ENCODE results near the gene LTBP3. TPM values are rescaled to one million over a fixed set of nuclear protein-coding genes. Genes with fewer than 3 reads are reported as not detected.
"Not testable (repeated sequence)": the region's sequence is repeated elsewhere in the genome, so short reads cannot be mapped to it uniquely, and the experiment has no call there.

The LTBP3 gene
- total RNA-seq, 1 experiment from 2014 or later = 1.3 TPM

DNA sequence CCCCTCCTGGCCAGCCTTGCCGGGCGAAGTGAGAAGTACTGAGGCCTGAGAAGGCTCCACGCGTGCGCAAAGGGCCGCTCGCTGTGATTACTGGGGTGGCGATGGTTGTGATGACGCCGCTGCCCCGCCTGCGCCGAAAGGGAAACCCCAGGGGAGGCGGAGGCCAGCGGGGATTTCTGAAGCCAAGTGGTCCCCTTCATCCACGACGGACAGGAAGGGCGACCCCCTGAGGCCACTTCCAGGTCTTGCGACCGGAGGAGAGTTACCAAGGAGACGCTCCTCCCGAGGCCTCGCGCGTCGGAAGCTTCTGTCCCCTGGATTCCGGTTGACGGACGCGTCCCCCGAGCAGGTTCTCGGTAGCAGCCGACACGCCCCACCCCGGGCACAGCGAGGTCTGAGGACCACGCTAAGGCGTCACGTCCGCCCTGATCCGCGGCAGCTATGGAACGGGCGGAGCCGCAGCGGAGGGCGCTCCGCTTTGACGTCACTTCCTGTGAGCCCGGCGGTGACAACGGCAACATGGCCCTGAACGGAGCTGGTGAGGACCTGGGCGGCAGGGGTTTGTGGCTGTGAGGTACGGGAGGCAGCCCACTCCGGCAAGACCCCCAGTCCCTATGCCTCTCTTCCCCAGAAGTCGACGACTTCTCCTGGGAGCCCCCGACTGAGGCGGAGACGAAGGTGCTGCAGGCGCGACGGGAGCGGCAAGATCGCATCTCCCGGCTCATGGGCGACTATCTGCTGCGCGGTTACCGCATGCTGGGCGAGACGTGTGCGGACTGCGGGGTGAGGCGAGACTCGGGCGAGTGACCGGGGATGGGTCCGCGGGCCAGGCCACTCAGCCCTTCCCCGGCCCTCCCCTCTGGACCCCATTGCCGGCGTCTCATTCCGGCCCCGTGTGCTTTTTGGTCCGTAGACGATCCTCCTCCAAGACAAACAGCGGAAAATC is 12.1 kb upstream of the LTBP3 start, which contains the start of gene ZNRD2:
Gene ZNRD2 (plus strand): TSS at position 505 of the 946 bp plus-strand sequence. CDS start 15 bp downstream, at position 520.
- Histone ChIP-seq H3K79me2 (ENCODE audit: low read length) (peaks cover 44% of the 10 kb centered on the region), H3K4me3 (ENCODE audit: low read length) (peak within 1 kb of the TSS; percentile 98), H2AFZ (ENCODE audit: low read length) (peak within 1 kb of the TSS; percentile 60), H4K20me1 (ENCODE audit: insufficient read depth, low read depth, low read length) (peaks cover 11% of the 10 kb centered on the region; the same call in 1 of the 2 replicates), H3K27ac (ENCODE audit: low read length) (peak within 1 kb of the TSS; percentile 86), H3K36me3 (ENCODE audit: insufficient read depth, low read length) (no peaks in the 10 kb centered on the region), H3K9me2 (replicated peaks; ENCODE audit: insufficient read depth, low read length) (no peaks in the 10 kb centered on the region), H3K9ac (ENCODE audit: low read length) (peak within 1 kb of the TSS; percentile 91), H3K4me1 (ENCODE audit: low read length) (peaks cover 63% of the 10 kb centered on the region), H3K27me3 (ENCODE audit: low read length) (no peaks in the 10 kb centered on the region), H3K9me3 (ENCODE audit: low read length) (no peaks in the 10 kb centered on the region), H3K4me2 (ENCODE audit: low read depth, low read length, poor library complexity, severe bottlenecking) (peak within 1 kb of the TSS; percentile 97)
- DNase-seq = peak; percentile 99

DNA sequence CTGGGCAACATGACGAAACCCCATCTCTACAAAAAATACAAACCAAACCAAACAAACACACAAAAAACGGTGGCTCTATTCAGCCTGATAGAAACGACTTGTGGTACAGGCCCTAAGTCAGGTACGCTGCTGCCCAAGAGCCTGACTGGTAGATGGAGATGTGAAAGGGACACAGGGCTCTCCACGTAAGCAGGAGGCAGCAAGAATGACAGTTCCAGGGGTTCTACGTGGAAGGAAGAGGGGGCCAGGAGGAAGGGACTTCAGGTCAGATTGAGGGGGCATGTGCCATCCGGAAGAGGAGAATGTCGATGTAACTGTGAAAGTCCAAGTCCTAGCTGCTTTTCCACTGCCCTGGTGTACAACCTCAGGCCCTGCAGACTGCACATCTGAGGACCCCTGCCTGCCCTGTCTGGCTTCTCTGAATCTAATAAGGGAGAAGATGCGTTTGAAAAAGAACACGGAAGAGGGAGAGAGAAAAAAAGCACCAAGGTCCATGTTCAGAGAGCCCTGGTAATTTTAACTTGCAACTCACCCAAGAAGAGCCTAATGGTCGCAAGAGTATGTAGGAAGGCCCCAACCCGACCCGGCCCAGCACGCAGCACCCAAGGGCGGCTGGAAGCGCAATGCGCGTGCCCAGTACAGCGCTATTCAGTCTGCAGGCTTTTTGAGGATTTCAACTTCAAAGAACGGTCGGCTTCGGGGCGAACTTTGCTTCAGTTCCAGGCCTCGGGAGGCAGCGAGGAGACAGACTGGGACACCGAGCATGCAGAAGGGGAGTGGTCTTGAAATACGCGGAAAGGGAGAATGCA is 11.2 kb upstream of the LTBP3 start:
- Histone ChIP-seq H2AFZ (ENCODE audit: low read length) (peak overlapping the region; percentile 60), H3K9ac (ENCODE audit: low read length) (peak overlapping the region; percentile 91), H3K4me1 (ENCODE audit: low read length) (peaks cover 54% of the 10 kb centered on the region), H3K4me2 (ENCODE audit: low read depth, low read length, poor library complexity, severe bottlenecking) (peak overlapping the region; percentile 97), H3K9me3 (ENCODE audit: low read length) (no peaks in the 10 kb centered on the region), H3K9me2 (replicated peaks; ENCODE audit: insufficient read depth, low read length) (no peaks in the 10 kb centered on the region), H3K27ac (ENCODE audit: low read length) (peak overlapping the region; percentile 86), H3K79me2 (ENCODE audit: low read length) (peaks cover 44% of the 10 kb centered on the region), H4K20me1 (ENCODE audit: insufficient read depth, low read depth, low read length) (peaks cover 11% of the 10 kb centered on the region; the same call in 1 of the 2 replicates), H3K27me3 (ENCODE audit: low read length) (no peaks in the 10 kb centered on the region), H3K36me3 (ENCODE audit: insufficient read depth, low read length) (no peaks in the 10 kb centered on the region), H3K4me3 (ENCODE audit: low read length) (peak overlapping the region; percentile 98)
- DNase-seq = no peak

DNA sequence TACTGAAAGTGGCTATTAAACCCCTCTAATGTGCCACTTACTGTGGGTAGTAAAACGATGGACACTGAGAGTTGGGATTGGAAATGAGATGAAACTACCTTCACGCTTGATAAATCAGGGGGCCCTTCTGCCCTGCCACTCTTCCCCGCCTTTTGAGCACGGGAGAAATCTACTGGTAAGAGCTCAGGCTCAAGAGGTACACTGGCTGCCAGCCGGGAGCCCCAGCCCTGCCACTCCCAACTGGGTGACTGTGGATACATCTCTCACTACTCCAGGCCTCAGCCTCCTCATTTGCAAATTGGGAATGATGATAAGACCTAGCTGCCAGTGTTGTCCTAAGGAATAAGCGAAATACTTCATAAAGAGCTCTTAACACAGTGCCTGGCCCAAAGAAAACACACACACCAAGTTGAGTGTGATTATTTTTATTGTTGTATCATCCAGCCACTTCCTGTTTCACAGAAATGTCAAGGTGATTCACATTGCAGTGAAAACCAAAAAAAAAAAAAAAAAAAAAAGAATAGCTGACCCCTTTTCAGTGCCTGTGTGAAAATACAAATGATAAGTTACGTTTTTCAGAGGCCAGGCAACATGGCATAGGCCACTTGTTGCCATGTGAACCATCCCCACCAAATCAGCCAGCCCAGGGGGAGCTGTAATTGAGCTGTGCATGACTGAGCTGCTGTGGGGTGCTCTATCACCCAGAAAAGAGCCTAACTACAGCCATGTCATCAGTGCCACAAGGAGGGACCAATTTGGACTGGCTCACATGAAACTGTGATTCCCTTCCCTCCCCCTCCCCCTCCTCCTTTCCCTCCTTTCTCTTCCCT is 7.7 kb upstream of the LTBP3 start:
- H3K4me2 ChIP-seq (ENCODE audit: low read depth, low read length, poor library complexity, severe bottlenecking) = no peak overlapping the region
- H3K9me2 ChIP-seq (replicated peaks; ENCODE audit: insufficient read depth, low read length) = no peaks in the 10 kb centered on the region
- peak; percentile 73 for DNase-seq
- no peaks in the 10 kb centered on the region for H4K20me1 ChIP-seq (ENCODE audit: insufficient read depth, low read depth, low read length)
- no peak overlapping the region for H3K9ac ChIP-seq (ENCODE audit: low read length)
- H3K36me3 ChIP-seq (ENCODE audit: insufficient read depth, low read length) = no peaks in the 10 kb centered on the region
- no peaks in the 10 kb centered on the region for H3K27me3 ChIP-seq (ENCODE audit: low read length)
- H3K9me3 ChIP-seq (ENCODE audit: low read length) = no peaks in the 10 kb centered on the region
- H3K4me3 ChIP-seq (ENCODE audit: low read length) = no peak overlapping the region
- peaks cover 35% of the 10 kb centered on the region for H3K4me1 ChIP-seq (ENCODE audit: low read length)
- no peak overlapping the region for H3K27ac ChIP-seq (ENCODE audit: low read length)
- no peak overlapping the region for H2AFZ ChIP-seq (ENCODE audit: low read length)
- peaks cover 25% of the 10 kb centered on the region for H3K79me2 ChIP-seq (ENCODE audit: low read length)

DNA sequence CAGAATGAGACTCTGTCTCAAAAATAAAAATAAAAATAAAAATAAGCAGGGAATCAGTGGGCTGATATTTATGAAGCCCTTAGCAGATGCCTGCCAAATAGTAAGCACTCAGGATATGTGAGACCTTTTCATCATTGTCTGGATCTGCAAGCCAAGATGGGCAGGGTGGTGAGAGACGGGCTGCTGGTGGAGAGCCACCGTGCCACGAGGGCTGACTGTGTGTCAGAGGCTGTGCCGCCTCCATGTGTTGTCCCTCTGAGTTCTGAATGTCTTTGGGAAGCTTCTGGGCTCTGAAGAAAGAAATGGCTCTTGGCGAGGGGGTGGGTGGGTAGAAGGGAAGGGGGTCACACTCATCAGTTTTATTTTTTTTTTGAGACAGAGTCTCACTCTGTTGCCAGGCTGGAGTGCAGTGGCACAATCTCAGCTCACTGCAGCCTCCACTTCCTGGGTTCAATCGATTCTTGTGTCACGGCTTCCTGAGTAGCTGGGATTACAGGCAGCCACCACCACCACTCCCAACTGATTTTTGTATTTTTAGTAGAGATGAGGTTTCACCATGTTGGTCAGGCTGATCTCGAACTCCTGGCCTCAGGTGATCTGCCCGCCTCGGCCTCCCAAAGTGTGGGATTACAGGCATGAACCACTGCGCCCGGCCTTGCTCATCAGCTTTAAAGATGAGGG is 6.9 kb upstream of the LTBP3 start:
- peaks cover 37% of the 10 kb centered on the region for H3K4me1 ChIP-seq (ENCODE audit: low read length)
- not testable (repeated sequence) for H3K27ac ChIP-seq (ENCODE audit: low read length); H3K27me3 ChIP-seq (ENCODE audit: low read length); H3K9me3 ChIP-seq (ENCODE audit: low read length); H3K36me3 ChIP-seq (ENCODE audit: insufficient read depth, low read length); H4K20me1 ChIP-seq (ENCODE audit: insufficient read depth, low read depth, low read length); H3K4me2 ChIP-seq (ENCODE audit: low read depth, low read length, poor library complexity, severe bottlenecking); H2AFZ ChIP-seq (ENCODE audit: low read length); H3K9ac ChIP-seq (ENCODE audit: low read length); DNase-seq; H3K4me3 ChIP-seq (ENCODE audit: low read length); H3K9me2 ChIP-seq (replicated peaks; ENCODE audit: insufficient read depth, low read length)
- peaks cover 19% of the 10 kb centered on the region for H3K79me2 ChIP-seq (ENCODE audit: low read length)

DNA sequence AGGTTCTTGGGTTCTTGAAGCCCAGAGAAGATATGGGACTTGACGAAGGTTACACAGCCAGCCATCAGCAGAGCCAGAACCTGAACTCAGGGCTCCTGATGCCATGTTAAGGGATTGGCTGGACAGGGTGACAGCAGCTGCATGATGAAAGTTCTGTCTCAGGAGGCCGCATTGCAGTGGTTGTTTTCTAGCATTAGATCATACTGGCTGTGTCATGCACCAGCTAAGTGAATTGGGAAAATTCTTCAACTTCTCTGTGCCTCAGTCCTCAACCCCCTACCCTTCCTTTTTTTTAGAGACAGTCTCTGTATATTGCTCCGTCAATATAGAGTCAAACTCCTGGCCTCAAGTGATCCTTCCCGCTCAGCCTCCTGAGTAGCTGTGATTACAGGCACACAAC is 5.4 kb upstream of the LTBP3 start:
- Histone ChIP-seq H3K9me3 (ENCODE audit: low read length) (no peaks in the 10 kb centered on the region), H3K79me2 (ENCODE audit: low read length) (peaks cover 10% of the 10 kb centered on the region), H3K36me3 (ENCODE audit: insufficient read depth, low read length) (no peaks in the 10 kb centered on the region), H3K4me1 (ENCODE audit: low read length) (peaks cover 28% of the 10 kb centered on the region), H2AFZ (ENCODE audit: low read length) (no peak overlapping the region), H3K27me3 (ENCODE audit: low read length) (no peaks in the 10 kb centered on the region), H4K20me1 (ENCODE audit: insufficient read depth, low read depth, low read length) (no peaks in the 10 kb centered on the region), H3K4me3 (ENCODE audit: low read length) (no peak overlapping the region), H3K4me2 (ENCODE audit: low read depth, low read length, poor library complexity, severe bottlenecking) (no peak overlapping the region), H3K9ac (ENCODE audit: low read length) (no peak overlapping the region), H3K27ac (ENCODE audit: low read length) (no peak overlapping the region), H3K9me2 (replicated peaks; ENCODE audit: insufficient read depth, low read length) (no peaks in the 10 kb centered on the region)
- DNase-seq = no peak

DNA sequence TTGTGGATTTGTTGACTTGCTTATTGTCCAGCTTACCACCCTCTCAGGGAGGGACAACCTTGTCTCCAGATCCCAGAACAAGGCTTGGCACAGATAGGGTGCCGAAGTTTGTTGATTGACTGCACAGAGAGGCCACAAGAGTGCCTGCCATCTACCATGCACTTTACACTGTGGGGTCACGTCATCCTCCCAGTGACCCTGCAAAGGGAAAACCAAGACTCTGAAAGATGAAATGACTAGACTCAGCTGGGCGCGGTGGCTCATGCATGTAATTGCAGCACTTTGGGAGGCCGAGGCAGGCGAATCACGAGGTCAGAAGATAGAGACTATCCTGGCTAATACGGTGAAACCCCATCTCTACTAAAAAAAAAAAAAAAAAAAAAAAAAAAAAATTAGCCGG is 4.6 kb upstream of the LTBP3 start:
- Histone ChIP-seq H4K20me1 (ENCODE audit: insufficient read depth, low read depth, low read length) (no peaks in the 10 kb centered on the region), H2AFZ (ENCODE audit: low read length) (no peak overlapping the region), H3K9me3 (ENCODE audit: low read length) (no peaks in the 10 kb centered on the region), H3K27ac (ENCODE audit: low read length) (no peak overlapping the region), H3K79me2 (ENCODE audit: low read length) (0 out of 2 replicates have a peak, but pooled peaks cover 2% of the 10 kb centered on the region), H3K9ac (ENCODE audit: low read length) (no peak overlapping the region), H3K27me3 (ENCODE audit: low read length) (no peaks in the 10 kb centered on the region), H3K4me1 (ENCODE audit: low read length) (peaks cover 34% of the 10 kb centered on the region), H3K9me2 (replicated peaks; ENCODE audit: insufficient read depth, low read length) (no peaks in the 10 kb centered on the region), H3K36me3 (ENCODE audit: insufficient read depth, low read length) (no peaks in the 10 kb centered on the region), H3K4me2 (ENCODE audit: low read depth, low read length, poor library complexity, severe bottlenecking) (no peak overlapping the region), H3K4me3 (ENCODE audit: low read length) (no peak overlapping the region)
- no peak for DNase-seq

DNA sequence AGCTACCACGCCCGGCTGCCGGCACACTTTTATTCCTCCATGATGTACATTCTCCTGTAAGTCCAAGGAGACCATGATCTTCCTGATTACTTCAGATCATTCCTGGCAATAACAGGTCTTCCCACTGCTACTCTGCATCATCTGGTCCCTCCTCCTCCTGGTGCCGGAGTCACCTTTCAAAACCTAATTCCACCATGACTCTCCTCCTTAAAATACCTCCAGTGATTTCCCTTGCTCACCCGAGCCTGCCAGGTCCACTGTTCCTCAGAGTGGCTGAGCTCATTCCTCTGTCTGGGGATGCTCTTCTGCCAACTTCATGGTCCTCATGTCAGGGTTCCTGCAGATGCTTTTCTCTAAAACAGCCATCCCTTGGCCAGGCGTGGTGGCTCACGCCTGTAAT is 3.9 kb upstream of the LTBP3 start:
- no peak overlapping the region for H3K4me3 ChIP-seq (ENCODE audit: low read length)
- H4K20me1 ChIP-seq (ENCODE audit: insufficient read depth, low read depth, low read length) = no peaks in the 10 kb centered on the region
- H3K79me2 ChIP-seq (ENCODE audit: low read length) = no peaks in the 10 kb centered on the region
- no peak overlapping the region for H3K4me2 ChIP-seq (ENCODE audit: low read depth, low read length, poor library complexity, severe bottlenecking)
- no peaks in the 10 kb centered on the region for H3K36me3 ChIP-seq (ENCODE audit: insufficient read depth, low read length)
- H3K9me3 ChIP-seq (ENCODE audit: low read length) = no peaks in the 10 kb centered on the region
- H3K27me3 ChIP-seq (ENCODE audit: low read length) = no peaks in the 10 kb centered on the region
- no peak overlapping the region for H3K27ac ChIP-seq (ENCODE audit: low read length)
- H2AFZ ChIP-seq (ENCODE audit: low read length) = no peak overlapping the region
- no peaks in the 10 kb centered on the region for H3K9me2 ChIP-seq (replicated peaks; ENCODE audit: insufficient read depth, low read length)
- H3K9ac ChIP-seq (ENCODE audit: low read length) = no peak overlapping the region
- peaks cover 34% of the 10 kb centered on the region for H3K4me1 ChIP-seq (ENCODE audit: low read length)
- DNase-seq = no peak
